H1 (cell line): Measurements from ENCODE around the gene GCH1. TPM values are rescaled to one million over a fixed set of nuclear protein-coding genes. Genes with fewer than 3 reads are reported as not detected.

ENCODE experiments used
- CTCF ChIA-PET: fragments of 300-600 bp; sonication (Branson Sonifier 250); formaldehyde crosslinking; loops from one replicate; lab custom pipeline; 2021; ENCODE audit not compliant: partially characterized antibody; lab: Charles Lee
- POLR2A ChIA-PET: fragments of 300-600 bp; sonication (Branson Sonifier 250); formaldehyde crosslinking; loops from one replicate; lab custom pipeline; 2021; ENCODE audit warnings: inconsistent platforms; ENCODE audit not compliant: partially characterized antibody; lab: Charles Lee
- DNase-seq, 2 experiments: peaks; one replicate each; pipeline versions ENCODE4 v3.0.0 to v3.0.0-alpha.2; 2010 to 2022; ENCODE audit warnings: low spot score in 2 of 2, low read depth in 1 of 2, mixed read lengths in 1 of 2
- FAIRE-seq: peaks from 2 replicates; lab custom pipeline; 2011; peaks lifted over from hg19 to GRCh38; lab: Jason Lieb, UNC
- H2AFZ ChIP-seq: 2 replicates; pipeline ENCODE4 v1.8.1; 2012; ENCODE audit warnings: low read length, inconsistent platforms
- H2AK5ac ChIP-seq: 2 replicates; pipeline ENCODE4 v1.6.1; 2013; ENCODE audit warnings: low read depth, low read length
- H2BK120ac ChIP-seq: replicated peaks from 2 replicates; pipeline ENCODE3; 2013; ENCODE audit warnings: low read depth, low read length, inconsistent platforms
- H2BK12ac ChIP-seq: 2 replicates; pipeline ENCODE4 v1.6.1; 2013; ENCODE audit warnings: low read depth, low read length
- H2BK15ac ChIP-seq: 2 replicates; pipeline ENCODE4 v1.6.1; 2013; ENCODE audit warnings: low read length
- H2BK20ac ChIP-seq: 2 replicates; pipeline ENCODE4 v1.6.1; 2013; ENCODE audit warnings: low read length
- H2BK5ac ChIP-seq: 2 replicates; pipeline ENCODE4 v1.6.1; 2013; ENCODE audit warnings: low read depth, low read length
- H3K14ac ChIP-seq: 2 replicates; pipeline ENCODE4 v1.6.1; 2013; ENCODE audit warnings: inconsistent platforms; ENCODE audit not compliant: insufficient read length
- H3K18ac ChIP-seq: 2 replicates; pipeline ENCODE4 v1.6.1; 2013; ENCODE audit warnings: low read length; ENCODE audit errors: extremely low read depth
- H3K23ac ChIP-seq: 2 replicates; pipeline ENCODE4 v1.6.1; 2013; ENCODE audit warnings: inconsistent platforms; ENCODE audit not compliant: insufficient read length
- H3K23me2 ChIP-seq: 2 replicates; pipeline ENCODE4 v1.6.1; 2013; ENCODE audit warnings: low read depth, low read length
- H3K27ac ChIP-seq: 2 replicates; pipeline ENCODE4 v1.6.1; 2011; ENCODE audit warnings: low read depth, low read length, inconsistent platforms
- H3K27me3 ChIP-seq, 4 experiments: replicated peaks in 1 of 4; 1 replicate in 1 of 4; 2 replicates in 3 of 4; pipeline versions ENCODE4 v1.6.1 to v1.8.1; 2011 to 2013; ENCODE audit warnings: low read length in 3 of 4, mild to moderate bottlenecking in 3 of 4, inconsistent platforms in 2 of 4, mixed read lengths in 2 of 4, moderate library complexity in 1 of 4; ENCODE audit not compliant: control insufficient read depth in 3 of 4, insufficient read depth in 3 of 4; ENCODE audit errors: extremely low read depth in 1 of 4
- H3K36me3 ChIP-seq, 4 experiments: 2 replicates each; pipeline versions ENCODE4 v1.6.1 to v1.8.1; 2011 to 2013; ENCODE audit warnings: mild to moderate bottlenecking in 4 of 4, low read length in 3 of 4, moderate library complexity in 2 of 4, control low read depth in 1 of 4, inconsistent platforms in 1 of 4; ENCODE audit not compliant: insufficient read depth in 4 of 4, control insufficient read depth in 2 of 4
- H3K4ac ChIP-seq: replicated peaks from 2 replicates; pipeline ENCODE3; 2013; ENCODE audit warnings: low read length, low read depth, mixed read lengths, inconsistent platforms; ENCODE audit not compliant: insufficient read length
- H3K4me1 ChIP-seq, 4 experiments: replicated peaks in 1 of 4; 1 replicate in 1 of 4; 2 replicates in 3 of 4; pipeline versions ENCODE4 v1.6.1 to v1.8.1; 2011 to 2013; ENCODE audit warnings: low read length in 3 of 4, inconsistent platforms in 2 of 4, mixed read lengths in 1 of 4; ENCODE audit not compliant: insufficient read depth in 4 of 4, control insufficient read depth in 3 of 4
- H3K4me2 ChIP-seq, 2 experiments: 2 replicates each; pipeline versions ENCODE4 v1.6.1 to v1.8.1; 2011 to 2013; ENCODE audit warnings: low read depth in 2 of 2, low read length in 2 of 2, control low read depth in 1 of 2, inconsistent platforms in 1 of 2, mild to moderate bottlenecking in 1 of 2; ENCODE audit not compliant: insufficient read depth in 1 of 2
- H3K4me3 ChIP-seq, 4 experiments: fragments of 200-600, 300-600 bp in 1 of 4; sonication (generic), shearing (Covaris generic), sonication (Bioruptor Twin) in 1 of 4; 2 replicates each; pipeline versions ENCODE4 v1.5.1 to v1.8.1; 2011 to 2016; ENCODE audit warnings: low read length in 4 of 4, low read depth in 3 of 4, control low read depth in 2 of 4, inconsistent platforms in 2 of 4, mild to moderate bottlenecking in 2 of 4, mixed read lengths in 1 of 4, moderate library complexity in 1 of 4; ENCODE audit not compliant: insufficient read depth in 2 of 4; ENCODE audit errors: extremely low read depth in 1 of 4
- H3K56ac ChIP-seq: replicated peaks from 2 replicates; pipeline ENCODE3; 2013; ENCODE audit warnings: low read depth, mild to moderate bottlenecking, mixed read lengths, low read length, inconsistent platforms; ENCODE audit not compliant: insufficient read length
- H3K79me1 ChIP-seq: 2 replicates; pipeline ENCODE4 v1.6.1; 2013; ENCODE audit warnings: low read depth, low read length, control low read depth
- H3K79me2 ChIP-seq, 2 experiments: 2 replicates each; pipeline versions ENCODE4 v1.6.1 to v1.8.1; 2012 to 2013; ENCODE audit warnings: low read length in 2 of 2, mild to moderate bottlenecking in 2 of 2, inconsistent platforms in 1 of 2; ENCODE audit not compliant: insufficient read depth in 2 of 2, control insufficient read depth in 1 of 2
- H3K9ac ChIP-seq, 4 experiments: replicated peaks in 1 of 4; 1 replicate in 1 of 4; 2 replicates in 3 of 4; pipeline versions ENCODE4 v1.6.1 to v1.8.1; 2011 to 2013; ENCODE audit warnings: low read depth in 3 of 4, low read length in 3 of 4, control low read depth in 2 of 4, mild to moderate bottlenecking in 2 of 4, moderate library complexity in 2 of 4, inconsistent platforms in 1 of 4; ENCODE audit errors: extremely low read depth in 1 of 4
- H3K9me3 ChIP-seq, 2 experiments: 2 replicates each; pipeline versions ENCODE4 v1.6.1 to v1.8.1; 2012 to 2013; ENCODE audit warnings: mild to moderate bottlenecking in 2 of 2, moderate library complexity in 2 of 2, control low read depth in 1 of 2, inconsistent platforms in 1 of 2, low read depth in 1 of 2, low read length in 1 of 2, mixed read lengths in 1 of 2; ENCODE audit not compliant: insufficient read depth in 2 of 2
- H4K20me1 ChIP-seq, 2 experiments: replicated peaks in 1 of 2; 2 replicates each; pipeline versions ENCODE3 to v1.8.1; 2011 to 2013; ENCODE audit warnings: inconsistent platforms in 2 of 2, low read length in 2 of 2, mild to moderate bottlenecking in 1 of 2; ENCODE audit not compliant: insufficient read depth in 2 of 2, control insufficient read depth in 1 of 2
- H4K5ac ChIP-seq: 2 replicates; pipeline ENCODE4 v1.6.1; 2013; ENCODE audit warnings: low read length, low read depth, mixed read lengths, inconsistent platforms; ENCODE audit not compliant: insufficient read length
- H4K8ac ChIP-seq: 2 replicates; pipeline ENCODE4 v1.8.0; 2013; ENCODE audit warnings: mild to moderate bottlenecking, moderate library complexity, low read length, inconsistent platforms; ENCODE audit not compliant: insufficient read depth; ENCODE audit errors: extremely low read depth
- H4K91ac ChIP-seq: replicated peaks from 2 replicates; pipeline ENCODE3; 2013; ENCODE audit warnings: low read length, mixed read lengths, inconsistent platforms; ENCODE audit not compliant: insufficient read length
- CHD2 ChIP-seq: IDR thresholded peaks from 2 replicates; pipeline ENCODE4 v1.6.1; 2012; ENCODE audit warnings: low read length, improper control_type of control experiment
- CREB1 ChIP-seq: IDR thresholded peaks from 2 replicates; pipeline ENCODE4 v1.6.1; 2012; ENCODE audit warnings: inconsistent platforms
- WGBS, 2 experiments: shearing (Covaris generic) in 1 of 2; methylation state at CpG; one replicate each; pipeline versions ENCODE4 v1.1.6 to v1.1.7; 2013 to 2015; ENCODE audit warnings: low lambda C conversion rate in 2 of 2, mixed read lengths in 2 of 2, inconsistent platforms in 1 of 2, low coverage in 1 of 2, missing lambda C conversion rate in 1 of 2; ENCODE audit not compliant: insufficient replicate concordance in 2 of 2, insufficient coverage in 1 of 2, insufficient read length in 1 of 2; ENCODE audit errors: extremely low coverage in 1 of 2, missing lambda C conversion rate in 1 of 2; 5-methylcytosine and 5-hydroxymethylcytosine counted together
- polyA plus RNA-seq, 7 experiments: library from polyadenylated mRNA; depleted of rRNA in 3 of 7; stranded (reverse) in 5 of 7; unstranded in 2 of 7; fragments of >200 nt in 5 of 7; fragments of 200-250 nt in 2 of 7; gene quantifications; 1 replicate in 5 of 7; 2 replicates in 1 of 7; 4 replicates in 1 of 7; pipeline versions ENCODE4 v1.2.1 to v1.2.3, GENCODE V29; 2011 to 2013; ENCODE audit warnings: missing spikeins in 2 of 7, mixed read lengths in 2 of 7
- total RNA-seq: library from RNA; stranded (reverse); fragmentation: NEBNext Ultra II Directional; extraction: Animal tissue kit (Norgen Biotek cat#: 25700); gene quantifications from 2 replicates; pipeline ENCODE4 v1.2.1, GENCODE V29; 2021
- TF ChIP-seq, protein P1 (sequence below), 3 experiments: IDR thresholded peaks; 1 replicate in 2 of 3; 2 replicates in 1 of 3; pipeline versions ENCODE4 v1.5.1 to v1.6.1; 2011; ENCODE audit warnings: low read length in 3 of 3, mild to moderate bottlenecking in 3 of 3, inconsistent platforms in 2 of 3, low read depth in 1 of 3, moderate library complexity in 1 of 3; ENCODE audit not compliant: insufficient read depth in 1 of 3; ENCODE audit errors: control extremely low read depth in 1 of 3

The GCH1 gene
- total and polyA plus RNA-seq, 2 of the 8 experiments (the other 6 are each of a cell fraction or from before 2014, with no cell fraction given) = 7.3 to 7.9 TPM

DNA sequence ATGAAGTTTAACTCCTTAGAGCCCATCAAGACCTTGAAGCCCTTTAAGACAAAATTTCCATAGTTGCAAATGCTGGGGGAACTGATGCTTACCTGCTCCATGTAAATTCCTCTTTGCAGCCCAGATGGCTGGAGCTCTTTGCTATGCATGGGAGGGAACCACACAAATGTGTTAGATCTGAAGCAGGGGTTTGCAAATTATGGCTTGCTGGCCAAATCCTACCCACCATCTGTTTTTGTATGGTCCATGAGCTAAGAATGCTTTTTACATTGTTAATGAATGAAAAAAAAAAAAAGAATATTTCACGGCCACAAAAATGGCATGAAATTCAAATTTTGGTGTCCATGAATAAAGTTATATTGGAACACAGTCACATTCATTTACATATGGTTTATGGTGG lies 74.6 kb downstream of the GCH1 start:
- H4K5ac ChIP-seq = no peak overlapping the region
- ChIA-PET CTCF (interaction anchor here (0.8 to 2.5 kb wide), 6 partner anchors 10 to 75 kb away, joined by 3 to 7 read pairs (median 4); partner anchors contain the start of gene GCH1), POLR2A (interaction anchor here (1.6 kb wide), 1 partner anchor 10 kb away, joined by 4 read pairs; no protein-coding TSS in a partner anchor)
- no peaks in the 10 kb centered on the region for H3K23me2 ChIP-seq
- H2BK15ac ChIP-seq = no peak overlapping the region
- no peak overlapping the region for H2BK20ac ChIP-seq
- no peak overlapping the region for H3K56ac ChIP-seq
- FAIRE-seq (no peak), DNase-seq (no peak)
- no peaks in the 10 kb centered on the region for H3K4me1 ChIP-seq
- no peak overlapping the region for H3K4ac ChIP-seq
- no peak overlapping the region for H2BK5ac ChIP-seq
- no peak overlapping the region for H2BK120ac ChIP-seq
- H2AK5ac ChIP-seq = no peak overlapping the region
- H2BK12ac ChIP-seq = no peak overlapping the region
- TF ChIP-seq CHD2 (no peak), CREB1 (no peak)
- TF ChIP-seq, protein P1, sequence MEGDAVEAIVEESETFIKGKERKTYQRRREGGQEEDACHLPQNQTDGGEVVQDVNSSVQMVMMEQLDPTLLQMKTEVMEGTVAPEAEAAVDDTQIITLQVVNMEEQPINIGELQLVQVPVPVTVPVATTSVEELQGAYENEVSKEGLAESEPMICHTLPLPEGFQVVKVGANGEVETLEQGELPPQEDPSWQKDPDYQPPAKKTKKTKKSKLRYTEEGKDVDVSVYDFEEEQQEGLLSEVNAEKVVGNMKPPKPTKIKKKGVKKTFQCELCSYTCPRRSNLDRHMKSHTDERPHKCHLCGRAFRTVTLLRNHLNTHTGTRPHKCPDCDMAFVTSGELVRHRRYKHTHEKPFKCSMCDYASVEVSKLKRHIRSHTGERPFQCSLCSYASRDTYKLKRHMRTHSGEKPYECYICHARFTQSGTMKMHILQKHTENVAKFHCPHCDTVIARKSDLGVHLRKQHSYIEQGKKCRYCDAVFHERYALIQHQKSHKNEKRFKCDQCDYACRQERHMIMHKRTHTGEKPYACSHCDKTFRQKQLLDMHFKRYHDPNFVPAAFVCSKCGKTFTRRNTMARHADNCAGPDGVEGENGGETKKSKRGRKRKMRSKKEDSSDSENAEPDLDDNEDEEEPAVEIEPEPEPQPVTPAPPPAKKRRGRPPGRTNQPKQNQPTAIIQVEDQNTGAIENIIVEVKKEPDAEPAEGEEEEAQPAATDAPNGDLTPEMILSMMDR (IDR thresholded peaks at IDR 0.05; ENCODE audit: control extremely low read depth in 1 of 3, insufficient read depth in 1 of 3, low read depth in 1 of 3, low read length in 3 of 3) = no peak
- no peaks in the 10 kb centered on the region for H3K79me1 ChIP-seq
- H4K8ac ChIP-seq = no peak overlapping the region
- WGBS, 2 experiments = 92% methylated on average over 1 of the region's 1 CpG; no CpG with 5 or more reads in 1 of the 2 experiments
- no peak overlapping the region for H3K14ac ChIP-seq
- no peaks in the 10 kb centered on the region for H3K27me3 ChIP-seq
- H3K79me2 ChIP-seq = no peaks in the 10 kb centered on the region
- no peak overlapping the region for H3K4me3 ChIP-seq
- no peak overlapping the region for H4K91ac ChIP-seq
- no peak overlapping the region for H3K23ac ChIP-seq
- H4K20me1 ChIP-seq = no peaks in the 10 kb centered on the region
- H3K18ac ChIP-seq = no peak overlapping the region
- H3K9me3 ChIP-seq = no peaks in the 10 kb centered on the region
- H2AFZ ChIP-seq = no peak overlapping the region
- no peaks in the 10 kb centered on the region for H3K36me3 ChIP-seq
- H3K27ac ChIP-seq = no peak overlapping the region
- no peak overlapping the region for H3K4me2 ChIP-seq
- no peak overlapping the region for H3K9ac ChIP-seq
